ENCODE results near the gene CALR.
A peak's percentile ranks its signal among the peaks of the same experiment; 100 is the strongest.
"Not testable (repeated sequence)": the region's sequence is repeated elsewhere in the genome, so short reads cannot be mapped to it uniquely, and the experiment has no call there.

The CALR gene

DNA sequence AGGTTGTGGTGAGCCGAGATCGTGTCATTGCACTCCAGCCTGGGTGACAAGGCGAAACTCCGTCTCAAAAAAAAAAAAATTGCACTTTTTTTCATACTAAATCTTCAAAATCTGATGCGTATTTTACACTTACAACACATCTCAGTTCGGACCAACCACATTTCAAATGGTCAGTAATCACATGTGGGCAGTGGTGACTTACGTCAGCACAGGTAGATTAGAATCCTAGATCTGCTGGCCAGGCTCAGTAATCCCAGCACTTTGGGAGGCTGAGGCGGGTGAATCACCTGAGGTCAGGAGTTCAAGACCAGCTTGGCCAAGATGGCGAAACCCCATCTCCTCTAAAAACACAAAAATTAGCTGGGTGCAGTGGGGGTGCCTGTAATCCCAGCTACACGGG lies 3.3 kb upstream of the CALR start:
- DNase-seq: no peak

DNA sequence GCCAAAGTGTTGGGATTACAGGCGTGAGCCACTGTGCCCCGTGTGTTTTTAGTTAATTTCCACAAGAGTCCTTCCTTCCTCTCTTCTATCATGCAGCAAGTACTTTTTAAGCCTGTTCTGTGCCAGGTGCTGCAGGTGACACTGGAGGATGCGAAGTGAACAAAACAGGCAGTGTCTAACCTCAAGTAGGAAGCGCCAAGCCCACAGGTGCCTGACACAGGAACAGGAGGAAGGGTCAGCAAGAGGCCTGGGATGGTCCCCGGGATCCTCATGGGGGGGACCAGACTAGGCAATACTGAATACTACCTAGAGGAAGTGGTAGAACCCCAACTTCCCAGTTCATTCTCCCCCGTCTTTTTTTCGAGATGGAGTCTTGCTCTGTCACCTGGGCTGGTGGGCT lies 1.8 kb upstream of the CALR start:
- no peak for DNase-seq

DNA sequence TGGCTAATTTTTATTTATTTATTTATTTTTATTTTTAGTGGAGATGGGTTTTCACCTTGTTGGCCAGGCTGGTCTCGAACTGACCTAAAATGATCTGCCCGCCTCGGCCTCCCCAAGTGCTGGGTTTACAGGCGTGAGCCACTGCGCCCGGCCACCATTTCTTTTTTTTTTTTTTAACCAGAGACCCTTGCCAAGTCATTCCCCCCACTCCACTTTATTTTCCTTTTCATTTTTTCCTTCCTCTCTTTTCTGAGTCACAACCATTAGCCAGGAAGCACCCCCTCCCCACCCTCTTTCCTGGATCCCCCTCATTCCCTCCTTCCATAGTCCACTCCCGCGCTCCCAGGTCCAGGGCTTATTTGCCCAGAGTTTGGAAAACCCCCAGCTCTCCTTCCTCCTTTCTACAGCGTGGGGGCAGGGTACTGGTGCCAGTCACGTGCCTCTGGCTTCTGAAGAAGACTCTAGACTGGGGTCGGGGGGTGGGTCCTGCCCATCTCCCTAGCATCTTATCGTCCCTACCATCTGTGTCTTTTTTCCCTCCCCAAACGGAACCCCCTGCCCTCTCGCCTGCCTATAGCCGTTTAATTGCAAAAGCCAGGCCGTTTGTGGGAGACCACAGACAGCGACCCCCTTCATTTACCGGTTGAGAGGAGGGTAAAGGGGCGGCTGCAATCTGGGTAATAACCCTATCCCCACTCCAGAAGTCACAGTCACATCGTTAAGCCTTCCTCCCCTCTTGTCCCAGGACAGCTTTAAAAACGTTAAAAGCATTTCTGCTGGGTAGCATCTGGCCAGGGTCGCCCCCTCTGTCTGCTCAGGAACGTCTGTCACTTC lies 1.1 kb upstream of the CALR start:
- DNase-seq: peak; percentile 78 to 87 (median 82)

DNA sequence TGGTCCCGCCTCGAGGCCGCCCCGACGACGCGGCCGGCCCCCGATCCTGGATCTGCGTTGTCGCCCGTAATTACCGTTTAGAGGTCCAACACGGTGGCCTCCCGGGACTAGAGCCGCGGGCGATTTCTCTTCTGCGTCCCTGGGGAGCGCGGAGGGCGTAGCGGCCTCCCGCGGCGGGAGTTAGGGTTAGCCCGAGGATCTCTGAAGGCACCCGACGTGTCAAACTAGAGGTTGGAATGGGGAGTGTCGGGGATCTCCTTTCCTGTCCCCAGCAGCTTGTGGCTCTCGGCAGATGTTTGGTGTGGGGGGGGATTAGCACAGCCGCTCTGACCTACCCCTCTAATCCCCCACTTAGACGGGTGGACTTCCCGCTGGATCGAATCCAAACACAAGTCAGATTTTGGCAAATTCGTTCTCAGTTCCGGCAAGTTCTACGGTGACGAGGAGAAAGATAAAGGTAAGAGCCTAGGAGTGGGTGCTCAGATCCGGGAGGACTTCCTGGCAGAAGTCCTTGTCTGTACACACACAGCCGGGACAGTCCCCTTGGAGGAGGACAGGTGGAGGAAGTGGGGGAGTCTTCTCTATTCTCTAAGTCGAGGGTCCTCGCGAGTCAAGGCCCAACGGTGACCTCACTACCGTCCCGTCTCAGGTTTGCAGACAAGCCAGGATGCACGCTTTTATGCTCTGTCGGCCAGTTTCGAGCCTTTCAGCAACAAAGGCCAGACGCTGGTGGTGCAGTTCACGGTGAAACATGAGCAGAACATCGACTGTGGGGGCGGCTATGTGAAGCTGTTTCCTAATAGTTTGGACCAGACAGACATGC lies 581 bp downstream of the CALR start:
- peak; percentile 64 to 66 (median 65) for DNase-seq

DNA sequence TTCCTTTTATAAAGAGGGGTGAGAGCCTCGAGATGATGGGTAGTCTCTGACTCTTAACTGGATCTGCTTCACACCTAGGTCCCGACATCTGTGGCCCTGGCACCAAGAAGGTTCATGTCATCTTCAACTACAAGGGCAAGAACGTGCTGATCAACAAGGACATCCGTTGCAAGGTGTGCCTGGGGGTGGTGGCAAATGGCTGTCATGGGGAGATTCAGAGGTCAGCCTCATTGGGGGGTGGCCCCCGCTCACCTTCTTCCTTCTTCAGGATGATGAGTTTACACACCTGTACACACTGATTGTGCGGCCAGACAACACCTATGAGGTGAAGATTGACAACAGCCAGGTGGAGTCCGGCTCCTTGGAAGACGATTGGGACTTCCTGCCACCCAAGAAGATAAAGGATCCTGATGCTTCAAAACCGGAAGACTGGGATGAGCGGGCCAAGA lies 1.6 kb downstream of the CALR start:
- DNase-seq: no peak

DNA sequence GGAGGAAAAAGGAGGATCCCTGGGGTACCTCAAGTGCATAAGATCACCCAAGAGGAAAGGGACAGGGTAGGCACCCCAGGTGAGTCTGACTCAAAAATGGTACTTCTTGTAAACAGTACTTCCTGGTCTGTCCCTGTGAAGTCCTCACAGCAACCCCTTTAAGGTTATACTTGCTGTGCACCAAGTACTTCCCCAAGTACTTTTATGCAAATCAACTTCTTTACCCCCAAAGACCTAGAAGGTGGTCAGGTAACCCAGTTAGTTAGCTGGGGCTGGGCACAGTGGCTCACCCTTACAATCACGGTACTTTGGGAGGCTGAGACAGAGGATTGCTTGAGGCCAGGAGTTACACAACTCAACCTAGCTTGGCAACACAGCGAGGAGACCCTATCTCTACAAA lies 2.5 kb downstream of the CALR start:
- DNase-seq: no peak

DNA sequence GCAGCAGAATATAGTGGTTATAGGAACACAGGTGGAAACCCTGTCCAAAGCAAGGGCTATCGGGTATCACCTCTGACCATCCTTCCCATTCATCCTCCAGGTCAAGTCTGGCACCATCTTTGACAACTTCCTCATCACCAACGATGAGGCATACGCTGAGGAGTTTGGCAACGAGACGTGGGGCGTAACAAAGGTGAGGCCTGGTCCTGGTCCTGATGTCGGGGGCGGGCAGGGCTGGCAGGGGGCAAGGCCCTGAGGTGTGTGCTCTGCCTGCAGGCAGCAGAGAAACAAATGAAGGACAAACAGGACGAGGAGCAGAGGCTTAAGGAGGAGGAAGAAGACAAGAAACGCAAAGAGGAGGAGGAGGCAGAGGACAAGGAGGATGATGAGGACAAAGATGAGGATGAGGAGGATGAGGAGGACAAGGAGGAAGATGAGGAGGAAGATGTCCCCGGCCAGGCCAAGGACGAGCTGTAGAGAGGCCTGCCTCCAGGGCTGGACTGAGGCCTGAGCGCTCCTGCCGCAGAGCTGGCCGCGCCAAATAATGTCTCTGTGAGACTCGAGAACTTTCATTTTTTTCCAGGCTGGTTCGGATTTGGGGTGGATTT lies 5.1 kb downstream of the CALR start:
- no peak for DNase-seq

DNA sequence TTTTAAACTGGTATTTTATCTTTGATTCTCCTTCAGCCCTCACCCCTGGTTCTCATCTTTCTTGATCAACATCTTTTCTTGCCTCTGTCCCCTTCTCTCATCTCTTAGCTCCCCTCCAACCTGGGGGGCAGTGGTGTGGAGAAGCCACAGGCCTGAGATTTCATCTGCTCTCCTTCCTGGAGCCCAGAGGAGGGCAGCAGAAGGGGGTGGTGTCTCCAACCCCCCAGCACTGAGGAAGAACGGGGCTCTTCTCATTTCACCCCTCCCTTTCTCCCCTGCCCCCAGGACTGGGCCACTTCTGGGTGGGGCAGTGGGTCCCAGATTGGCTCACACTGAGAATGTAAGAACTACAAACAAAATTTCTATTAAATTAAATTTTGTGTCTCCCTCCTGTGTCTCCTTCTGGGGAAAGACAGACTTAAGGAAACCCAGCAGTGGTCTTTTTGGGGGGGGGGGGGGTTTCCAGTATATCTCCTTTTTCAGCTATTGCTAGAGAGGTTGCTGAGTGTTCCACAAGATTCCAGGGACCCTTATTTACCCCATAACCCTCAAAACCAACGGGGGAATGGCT lies 5.8 kb downstream of the CALR start:
- no peak for DNase-seq

DNA sequence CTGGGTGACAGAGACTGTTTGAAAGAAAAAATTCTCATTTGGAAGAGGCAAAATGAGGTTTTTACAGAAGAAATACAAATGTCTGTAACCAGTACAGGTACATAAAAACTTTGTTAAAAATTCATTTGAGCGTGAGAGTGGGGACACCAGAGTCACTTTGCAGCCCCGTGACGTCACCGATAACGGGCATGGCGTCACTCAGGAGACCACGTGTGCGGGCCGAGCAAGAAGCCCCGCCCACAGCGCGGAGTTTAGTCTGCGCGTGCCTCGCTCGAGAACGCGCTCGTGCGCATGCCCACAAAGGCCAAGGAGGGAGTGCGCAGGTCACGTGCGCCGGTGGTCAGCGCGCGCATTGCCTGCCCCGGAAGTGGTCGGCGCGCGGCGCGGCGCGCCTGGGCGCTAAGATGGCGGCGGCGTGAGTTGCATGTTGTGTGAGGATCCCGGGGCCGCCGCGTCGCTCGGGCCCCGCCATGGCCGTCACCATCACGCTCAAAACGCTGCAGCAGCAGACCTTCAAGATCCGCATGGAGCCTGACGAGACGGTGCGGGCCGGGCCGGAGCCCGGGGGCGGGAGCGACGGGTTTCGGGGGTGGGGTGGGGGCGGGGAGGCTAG lies 7.2 kb downstream of the CALR start, which contains the start of gene RAD23A:
RAD23A (plus strand) TSS at position 384 of the 613 bp plus-strand sequence; CDS start at position 471, 87 bp downstream.
- peak; percentile 100 for DNase-seq

DNA sequence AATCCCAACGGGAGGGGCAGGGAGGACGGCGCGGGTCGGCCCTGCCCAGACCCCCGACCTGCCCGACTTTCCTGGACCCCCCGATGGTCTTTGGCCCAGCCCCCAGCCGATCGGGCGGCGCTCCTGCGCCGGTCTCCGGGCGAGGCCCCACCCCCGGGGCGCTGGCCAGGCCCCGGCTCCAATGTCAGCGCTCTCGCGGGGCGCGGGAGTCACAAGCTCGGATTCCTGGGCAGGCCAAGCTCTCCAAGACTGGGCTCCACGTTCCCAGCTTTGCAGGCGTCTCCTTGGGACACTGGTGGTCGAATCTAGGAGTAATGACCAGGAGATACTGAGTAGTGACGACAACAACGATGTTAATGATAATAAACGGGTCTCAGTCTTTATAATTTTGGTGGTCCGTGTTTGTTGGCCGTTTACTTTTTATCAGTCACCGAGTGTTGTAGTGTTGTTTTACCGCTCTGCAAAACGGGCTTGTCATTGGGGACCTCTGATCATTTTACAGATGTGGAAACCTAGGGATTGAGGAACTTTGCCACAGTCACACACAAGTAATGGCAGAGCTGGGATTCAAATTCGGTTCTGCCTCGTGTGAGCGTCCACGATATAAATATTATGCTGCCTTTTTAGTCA lies 7.8 kb downstream of the CALR start:
- DNase-seq: peak; percentile 74 to 88 (median 77)

DNA sequence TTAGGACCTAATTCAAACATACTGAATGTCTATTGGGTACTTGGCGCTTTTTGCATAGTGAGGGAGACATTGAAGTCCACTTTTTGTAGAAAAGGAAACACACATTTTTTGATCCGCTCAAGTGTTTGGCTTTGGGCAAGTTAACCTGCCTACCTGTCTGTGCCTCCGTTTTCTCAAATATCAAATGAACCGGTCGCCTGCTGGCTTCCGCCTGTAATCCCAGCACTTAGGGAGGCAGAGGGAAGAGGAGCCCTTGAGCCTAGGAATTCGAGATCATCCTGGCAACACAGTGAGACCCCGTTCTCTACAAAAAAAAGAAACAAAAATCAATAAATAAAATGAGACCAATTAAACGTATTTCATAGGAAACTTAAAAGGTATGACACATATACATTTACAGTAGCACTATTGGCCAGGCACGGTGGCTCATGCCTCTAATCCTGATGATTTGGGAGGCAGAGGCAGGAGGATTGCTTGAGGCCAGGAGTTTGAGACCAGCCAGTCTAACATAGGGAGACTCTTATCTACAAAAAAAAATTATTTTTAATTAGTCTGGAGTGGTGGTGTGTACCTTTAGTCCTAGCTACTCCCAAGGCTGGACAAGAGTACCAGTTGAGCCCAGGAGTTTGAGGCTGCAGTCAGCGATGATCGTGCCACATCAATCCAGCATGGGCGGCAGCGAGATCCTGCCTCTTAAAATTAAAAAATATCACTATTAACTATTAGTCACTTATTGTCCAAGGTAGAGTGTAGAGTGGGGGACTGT lies 8.5 kb downstream of the CALR start:
- no peak for DNase-seq

DNA sequence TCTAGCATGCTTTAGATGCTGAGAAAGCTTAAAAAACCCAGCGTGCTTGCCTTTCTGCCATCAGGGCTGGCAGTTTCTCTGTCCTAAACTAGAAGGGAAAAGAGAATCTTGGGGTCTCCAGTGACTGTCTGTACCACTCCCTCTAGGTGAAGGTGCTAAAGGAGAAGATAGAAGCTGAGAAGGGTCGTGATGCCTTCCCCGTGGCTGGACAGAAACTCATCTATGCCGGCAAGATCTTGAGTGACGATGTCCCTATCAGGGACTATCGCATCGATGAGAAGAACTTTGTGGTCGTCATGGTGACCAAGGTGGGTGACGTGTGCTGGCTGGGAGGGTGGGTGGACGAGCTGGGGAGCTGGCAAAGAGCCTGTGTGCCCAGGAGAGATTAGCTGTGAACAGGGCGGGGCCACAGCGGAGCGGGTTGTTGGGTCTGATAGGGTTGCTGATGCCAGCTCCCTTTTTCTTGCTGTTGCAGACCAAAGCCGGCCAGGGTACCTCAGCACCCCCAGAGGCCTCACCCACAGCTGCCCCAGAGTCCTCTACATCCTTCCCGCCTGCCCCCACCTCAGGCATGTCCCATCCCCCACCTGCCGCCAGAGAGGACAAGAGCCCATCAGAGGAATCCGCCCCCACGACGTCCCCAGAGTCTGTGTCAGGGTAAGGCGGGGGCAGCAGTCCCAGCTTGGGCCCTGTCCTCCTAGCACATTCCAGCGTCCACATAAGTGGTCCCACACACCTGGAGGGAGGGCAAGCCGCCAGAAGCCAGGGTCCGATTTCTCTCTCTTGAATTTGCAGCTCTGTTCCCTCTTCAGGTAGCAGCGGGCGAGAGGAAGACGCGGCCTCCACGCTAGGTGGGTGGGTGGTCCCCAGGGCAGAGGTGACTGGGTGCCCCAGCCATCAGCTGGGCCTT lies 9.5 kb downstream of the CALR start:
- no peak for DNase-seq

DNA sequence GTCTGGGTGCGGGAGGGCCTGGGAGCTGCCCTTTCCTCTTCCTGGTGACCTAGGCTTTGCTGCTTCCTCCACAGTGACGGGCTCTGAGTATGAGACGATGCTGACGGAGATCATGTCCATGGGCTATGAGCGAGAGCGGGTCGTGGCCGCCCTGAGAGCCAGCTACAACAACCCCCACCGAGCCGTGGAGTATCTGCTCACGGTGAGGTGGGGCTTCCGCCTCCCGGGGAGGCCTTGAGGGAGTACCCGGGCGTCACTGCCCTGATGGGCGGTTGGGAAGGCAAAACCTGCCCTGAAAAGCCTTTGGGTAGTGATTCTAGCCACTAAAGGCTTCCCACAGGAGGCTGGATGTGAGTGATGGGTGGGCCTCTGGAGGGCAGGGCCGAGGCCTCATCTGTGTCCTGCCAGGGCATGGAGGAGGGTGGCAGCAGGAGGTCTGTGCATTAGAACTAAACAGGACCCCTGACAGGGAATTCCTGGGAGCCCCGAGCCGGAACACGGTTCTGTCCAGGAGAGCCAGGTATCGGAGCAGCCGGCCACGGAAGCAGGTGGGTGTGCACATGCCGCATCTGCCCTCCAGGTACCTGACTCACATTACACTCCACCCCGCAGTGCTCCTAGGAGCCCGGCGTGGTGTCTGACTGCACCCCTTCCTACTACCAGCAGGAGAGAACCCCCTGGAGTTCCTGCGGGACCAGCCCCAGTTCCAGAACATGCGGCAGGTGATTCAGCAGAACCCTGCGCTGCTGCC lies 10.4 kb downstream of the CALR start:
- DNase-seq: no peak

DNA sequence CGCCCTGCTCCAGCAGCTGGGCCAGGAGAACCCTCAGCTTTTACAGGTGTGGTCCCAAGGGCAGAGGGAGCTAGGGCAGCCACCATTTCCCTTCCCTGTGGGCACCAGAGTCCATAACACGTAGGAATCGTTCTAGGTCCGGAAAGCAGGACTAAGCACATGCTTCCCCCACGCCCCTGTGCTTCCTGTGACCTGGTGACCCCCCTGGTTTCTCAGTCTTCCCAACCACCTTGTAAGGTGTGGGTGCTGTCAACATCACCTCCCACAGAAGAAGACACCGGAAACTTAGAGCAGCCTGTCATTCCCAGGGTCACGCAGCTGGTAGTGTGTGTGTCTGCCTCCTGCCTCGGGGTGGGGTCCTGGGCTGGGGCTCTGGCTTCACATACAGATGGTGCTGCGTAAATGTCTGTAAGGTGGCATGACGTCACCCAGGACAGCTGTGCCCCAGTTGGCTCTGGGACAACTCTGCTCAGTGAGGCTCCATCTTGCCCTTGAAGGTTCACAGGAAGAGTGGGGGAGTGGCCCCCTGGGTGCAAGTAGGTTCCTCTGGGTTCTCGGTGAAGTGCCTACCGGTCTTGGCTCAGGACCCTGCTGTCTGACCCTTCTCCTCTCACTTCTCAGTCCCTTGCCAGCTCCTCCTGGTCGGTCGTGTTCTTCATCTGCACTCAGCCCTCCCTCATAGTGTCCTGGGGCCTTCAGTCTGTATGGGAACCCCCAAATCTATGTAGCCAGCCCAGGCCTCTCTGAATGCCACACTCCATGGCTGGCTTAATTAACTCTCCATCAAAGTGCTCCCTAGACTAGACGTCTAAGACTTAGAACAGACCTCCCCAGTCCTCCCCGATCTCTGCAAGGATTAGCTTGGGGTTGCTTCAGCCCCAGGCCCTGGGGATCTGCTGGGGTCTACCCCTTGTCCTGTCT lies 11.2 kb downstream of the CALR start:
- no peak for DNase-seq

DNA sequence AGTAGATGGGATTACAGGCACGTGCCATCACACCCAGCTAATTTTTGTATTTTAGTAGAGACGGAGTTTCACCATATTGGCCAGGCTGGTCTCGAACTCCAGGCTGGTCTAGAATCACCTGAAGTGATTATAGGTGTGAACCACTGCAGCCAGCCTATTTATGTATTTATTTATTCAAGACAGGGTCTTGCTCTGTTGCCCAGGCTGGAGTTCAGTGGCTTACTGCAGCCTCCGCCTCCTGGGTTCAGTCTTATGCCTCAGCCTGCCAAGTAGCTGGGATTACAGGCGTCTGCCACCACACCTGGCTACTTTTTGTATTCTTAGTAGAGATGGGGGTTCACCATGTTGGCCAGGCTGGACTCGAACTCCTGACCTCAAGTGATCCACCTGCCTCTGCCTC lies 13.6 kb downstream of the CALR start:
- DNase-seq: not testable (repeated sequence)

DNA sequence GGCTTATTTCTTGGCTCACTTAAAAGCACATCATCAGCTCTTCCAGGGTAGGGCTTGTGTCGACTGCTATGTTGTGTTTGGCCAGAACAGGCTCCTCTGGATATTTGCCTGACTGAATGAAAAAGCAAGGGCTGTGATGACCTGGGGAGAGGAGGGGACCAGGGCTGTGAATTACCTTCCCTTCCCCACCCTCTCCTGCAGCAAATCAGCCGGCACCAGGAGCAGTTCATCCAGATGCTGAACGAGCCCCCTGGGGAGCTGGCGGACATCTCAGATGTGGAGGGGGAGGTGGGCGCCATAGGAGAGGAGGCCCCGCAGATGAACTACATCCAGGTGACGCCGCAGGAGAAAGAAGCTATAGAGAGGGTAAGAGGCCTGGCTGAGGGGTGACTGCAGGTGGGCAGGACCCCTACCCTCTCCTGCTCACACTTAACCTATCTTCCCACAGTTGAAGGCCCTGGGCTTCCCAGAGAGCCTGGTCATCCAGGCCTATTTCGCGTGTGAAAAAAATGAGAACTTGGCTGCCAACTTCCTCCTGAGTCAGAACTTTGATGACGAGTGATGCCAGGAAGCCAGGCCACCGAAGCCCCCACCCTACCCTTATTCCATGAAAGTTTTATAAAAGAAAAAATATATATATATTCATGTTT lies 14.2 kb downstream of the CALR start:
- peak; percentile 84 to 92 (median 89) for DNase-seq

DNA sequence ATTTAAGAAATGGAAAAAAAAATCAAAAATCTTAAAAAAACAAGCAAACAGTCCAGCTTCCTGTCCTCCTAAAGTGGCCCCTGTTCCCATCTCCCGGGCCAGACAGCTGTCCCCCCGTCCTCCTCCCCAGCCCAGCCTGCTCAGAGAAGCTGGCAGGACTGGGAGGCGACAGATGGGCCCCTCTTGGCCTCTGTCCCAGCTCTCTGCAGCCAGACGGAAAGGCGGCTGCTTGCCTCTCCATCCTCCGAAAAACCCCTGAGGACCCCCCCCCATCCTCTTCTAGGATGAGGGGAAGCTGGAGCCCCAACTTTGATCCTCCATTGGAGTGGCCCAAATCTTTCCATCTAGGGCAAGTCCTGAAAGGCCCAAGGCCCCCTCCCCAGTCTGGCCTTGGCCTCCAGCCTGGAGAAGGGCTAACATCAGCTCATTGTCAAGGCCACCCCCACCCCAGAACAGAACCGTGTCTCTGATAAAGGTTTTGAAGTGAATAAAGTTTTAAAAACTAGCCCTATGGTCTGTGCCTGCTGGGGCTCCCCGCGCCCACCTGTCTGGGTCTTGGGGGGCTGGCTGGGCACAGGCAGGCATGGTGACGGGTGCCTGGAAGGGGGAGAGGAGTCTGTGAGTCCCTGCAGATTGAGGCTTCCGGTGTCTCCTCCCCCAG lies 14.9 kb downstream of the CALR start:
- DNase-seq: no peak

All from suppressor macrophage treated with lipopolysaccharide for 1 hour (primary cell).